K562 (cell line): ENCODE measurements around the gene LARP4B. TPM values are rescaled to one million over a fixed set of nuclear protein-coding genes. Genes with fewer than 3 reads are reported as not detected.

Experiments
- ATAC-seq: fragments of 200-7000 bp; cut with Tn5 transposase; 3 replicates; pipeline ENCODE4 v1.9.1; 2020; ENCODE audit warnings: moderate library complexity
- BruUV-seq: library from RNA; stranded (reverse); fragments of 400-500 nt; replicated peaks from 2 replicates; lab custom pipeline; 2021; lab: Mats Ljungman, UMichigan
- CTCF ChIA-PET: fragments of 300-600 bp; formaldehyde crosslinking; extraction: SDS; loops from one replicate; lab custom pipeline; 2021; ENCODE audit warnings: low intra/inter-chr PET ratio; lab: Yijun Ruan, JAX
- POLR2A ChIA-PET: fragments of 300-600, 350-650 bp; sonication (Branson Sonifier 250); formaldehyde crosslinking; extraction: SDS; loops from one replicate; lab custom pipeline; 2021; ENCODE audit warnings: antibody characterized with exemption, inconsistent platforms; lab: Yijun Ruan, JAX
- DNase-seq, 4 experiments: peaks; one replicate each; pipeline versions ENCODE4 v3.0.0 to v3.0.0-alpha.2; 2011 to 2018; ENCODE audit warnings: low spot score in 3 of 4, mixed read lengths in 3 of 4; ENCODE audit errors: extremely low read depth in 1 of 4
- FAIRE-seq: peaks from 2 replicates; lab custom pipeline; 2011; peaks lifted over from hg19 to GRCh38; lab: Jason Lieb, UNC
- H2AFZ ChIP-seq: 2 replicates; pipeline ENCODE4 v1.6.0; 2011; ENCODE audit warnings: low read depth, low read length, control low read depth, inconsistent platforms
- H3K27ac ChIP-seq: fragments of 200-600 bp; 3 replicates; pipeline ENCODE4 v1.8.0; 2011; ENCODE audit warnings: low read depth, mild to moderate bottlenecking, control low read depth, inconsistent platforms, low read length, moderate library complexity, mixed read lengths; ENCODE audit errors: extremely low read depth
- H3K27me3 ChIP-seq, 2 experiments: fragments of 300-600 bp in 1 of 2; 2 replicates in 1 of 2; 3 replicates in 1 of 2; pipeline versions ENCODE4 v1.6.0 to v1.8.0; 2011; ENCODE audit warnings: inconsistent platforms in 2 of 2, low read length in 2 of 2, mild to moderate bottlenecking in 1 of 2, mixed read lengths in 1 of 2, moderate library complexity in 1 of 2; ENCODE audit not compliant: control insufficient read depth in 2 of 2, insufficient read depth in 2 of 2
- H3K36me3 ChIP-seq: fragments of 300-600 bp; 3 replicates; pipeline ENCODE4 v1.8.0; 2011; ENCODE audit warnings: mild to moderate bottlenecking, low read length, inconsistent platforms; ENCODE audit not compliant: control insufficient read depth, insufficient read depth
- H3K4me1 ChIP-seq, 2 experiments: fragments of 200-600 bp in 1 of 2; replicated peaks in 1 of 2; 2 replicates in 1 of 2; 3 replicates in 1 of 2; pipeline versions ENCODE4 v1.5.1 to v1.8.0; 2011; ENCODE audit warnings: inconsistent platforms in 2 of 2, low read length in 2 of 2, mild to moderate bottlenecking in 1 of 2, mixed read lengths in 1 of 2, moderate library complexity in 1 of 2; ENCODE audit not compliant: control insufficient read depth in 2 of 2, insufficient read depth in 2 of 2
- H3K4me2 ChIP-seq: 2 replicates; pipeline ENCODE4 v1.6.1; 2011; ENCODE audit warnings: low read length, control low read depth, inconsistent platforms, mixed read lengths; ENCODE audit not compliant: insufficient read depth
- H3K4me3 ChIP-seq: fragments of 200-600 bp; sonication (generic), shearing (Covaris generic); 2 replicates; pipeline ENCODE4 v1.5.1; 2016; ENCODE audit warnings: control low read depth, inconsistent platforms
- H3K79me2 ChIP-seq: fragments of 200-600 bp; 3 replicates; pipeline ENCODE4 v1.8.0; 2011; ENCODE audit warnings: low read length, inconsistent platforms; ENCODE audit not compliant: control insufficient read depth, insufficient read depth
- H3K9ac ChIP-seq, 2 experiments: 2 replicates each; pipeline versions ENCODE4 v1.6.0 to v1.6.1; 2011; ENCODE audit warnings: low read depth in 2 of 2, low read length in 2 of 2, control low read depth in 1 of 2, inconsistent platforms in 1 of 2, mild to moderate bottlenecking in 1 of 2, mixed read lengths in 1 of 2; ENCODE audit not compliant: insufficient read depth in 1 of 2
- H3K9me1 ChIP-seq: one replicate; pipeline ENCODE4 v1.6.0; 2011; ENCODE audit warnings: inconsistent platforms, mild to moderate bottlenecking, low read length, moderate library complexity; ENCODE audit not compliant: control insufficient read depth, insufficient read depth
- H3K9me3 ChIP-seq: replicated peaks from 2 replicates; pipeline ENCODE4 v1.5.1; 2011; ENCODE audit warnings: low read depth, low read length, inconsistent platforms; ENCODE audit not compliant: control insufficient read depth, insufficient read depth
- H4K20me1 ChIP-seq: replicated peaks from 2 replicates; pipeline ENCODE4 v1.6.1; 2011; ENCODE audit warnings: low read length, inconsistent platforms, mixed read lengths; ENCODE audit not compliant: control insufficient read depth, insufficient read depth
- LCOR ChIP-seq: sonication (generic); formaldehyde crosslinking; IDR thresholded peaks from 2 replicates; pipeline ENCODE4 v1.8.0; 2022; ENCODE audit warnings: mild to moderate bottlenecking, missing genetic modification reagents
- NFRKB ChIP-seq: fragments of 450-650 bp; IDR thresholded peaks from 2 replicates; pipeline ENCODE4 v1.6.1; 2016; ENCODE audit warnings: low read depth
- ZNF165 ChIP-seq: fragments of 250-450 bp; sonication (Bioruptor Pico); IDR thresholded peaks from 2 replicates; pipeline ENCODE4 v1.4.0; 2020; ENCODE audit warnings: borderline replicate concordance
- WGBS: fragments of 100-300 bp; shearing (Covaris generic); methylation state at CpG from one replicate; pipeline ENCODE4 v1.1.6; 2016; ENCODE audit warnings: low coverage, mixed read lengths; ENCODE audit not compliant: insufficient coverage; ENCODE audit errors: missing lambda C conversion rate; 5-methylcytosine and 5-hydroxymethylcytosine counted together
- in situ Hi-C: fragments of 300-500 bp; cut with MboI; formaldehyde crosslinking; loops from 4 replicates; pipeline ENCODE4 v1.15.0; 2018; ENCODE audit warnings: inconsistent platforms, mixed read lengths
- intact Hi-C: fragments of 100-400 bp; cut with micrococcal nuclease; formaldehyde crosslinking; loops from 2 replicates; pipeline ENCODE4 v1.14.2; 2022
- polyA plus RNA-seq, 8 experiments: library from polyadenylated mRNA; depleted of rRNA in 4 of 8; stranded (reverse) in 5 of 8; unstranded in 3 of 8; fragments of >200 nt; fragmentation: Nextera tagmentation in 2 of 8; fragmentation: Illumina TruSeq in 1 of 8; extraction: Ambion mirVana in 2 of 8; extraction: Trizol in 1 of 8; gene quantifications; 2 replicates each; pipeline versions ENCODE4 v1.2.1 to v1.2.3, GENCODE V29; 2011 to 2014; ENCODE audit warnings: inconsistent platforms in 1 of 8, missing spikeins in 1 of 8
- total RNA-seq, 7 experiments: library from RNA; depleted of rRNA in 6 of 7; stranded (reverse); fragments of >200 nt in 6 of 7; fragmentation: Illumina TruSeq in 2 of 7; extraction: Trizol in 2 of 7; gene quantifications; 2 replicates each; pipeline versions ENCODE4 v1.2.1 to v1.2.3, GENCODE V29; 2011 to 2021; ENCODE audit warnings: low replicate concordance in 1 of 7
- TF ChIP-seq, protein P1 (sequence below): sonication (generic); formaldehyde crosslinking; IDR thresholded peaks from 2 replicates; pipeline ENCODE4 v1.8.0; 2022; ENCODE audit warnings: mild to moderate bottlenecking, low read depth, missing genetic modification reagents
- TF ChIP-seq, protein P2 (sequence below), 2 experiments: fragments of 450-650 bp; IDR thresholded peaks; 2 replicates each; pipeline ENCODE4 v1.6.1; 2016
- TF ChIP-seq, protein P3 (sequence below), 2 experiments: fragments of 450-650 bp in 1 of 2; sonication (generic) in 1 of 2; formaldehyde crosslinking; conservative IDR thresholded peaks; 2 replicates each; pipeline versions ENCODE4 v1.4.0 to v1.8.1; 2020 to 2022; ENCODE audit warnings: mild to moderate bottlenecking in 1 of 2, missing genetic modification reagents in 1 of 2
- TF ChIP-seq, protein P4 (sequence below), 3 experiments: fragments of 200-800 bp in 1 of 3; fragments of 250-450 bp in 1 of 3; fragments of 450-650 bp in 1 of 3; sonication (Bioruptor Pico) in 1 of 3; sonication (Bioruptor generic) in 1 of 3; formaldehyde crosslinking in 1 of 3; IDR thresholded peaks; 2 replicates each; pipeline versions ENCODE4 v1.6.1 to v1.8.0; 2016 to 2022; ENCODE audit warnings: mild to moderate bottlenecking in 2 of 3, missing genetic modification characterization in 2 of 3, missing compliant biosample characterization in 1 of 3, moderate library complexity in 1 of 3
- TF ChIP-seq, protein P5 (sequence below): sonication (generic); formaldehyde crosslinking; IDR thresholded peaks from 2 replicates; pipeline ENCODE4 v1.8.0; 2022; ENCODE audit warnings: missing genetic modification reagents, mild to moderate bottlenecking, borderline replicate concordance

LARP4B gene
- total and polyA plus RNA-seq, 9 of the 15 experiments (the other 6 are each of a cell fraction or from before 2014, with no cell fraction given): 11.8 to 130 (median 42.6) TPM

DNA sequence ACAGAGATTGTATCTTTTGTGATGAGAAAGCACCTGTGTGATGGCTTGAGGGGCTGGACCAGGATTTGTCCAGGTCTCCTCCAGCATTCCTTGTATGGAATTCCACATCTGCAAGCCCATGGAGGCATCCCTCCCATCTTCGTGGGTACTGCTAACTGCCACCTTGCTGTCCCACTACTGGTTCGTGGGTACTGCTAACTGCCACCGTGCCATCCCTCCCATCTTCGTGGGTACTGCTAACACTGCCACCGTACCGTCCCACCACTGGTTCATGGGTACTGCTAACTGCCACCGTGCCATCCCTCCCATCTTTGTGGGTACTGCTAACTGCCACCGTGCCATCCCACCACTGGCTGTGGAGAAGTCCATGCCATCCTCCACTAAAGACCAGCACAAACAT, 111.7 kb downstream of the LARP4B start (continued):
- TF ChIP-seq, protein P1, sequence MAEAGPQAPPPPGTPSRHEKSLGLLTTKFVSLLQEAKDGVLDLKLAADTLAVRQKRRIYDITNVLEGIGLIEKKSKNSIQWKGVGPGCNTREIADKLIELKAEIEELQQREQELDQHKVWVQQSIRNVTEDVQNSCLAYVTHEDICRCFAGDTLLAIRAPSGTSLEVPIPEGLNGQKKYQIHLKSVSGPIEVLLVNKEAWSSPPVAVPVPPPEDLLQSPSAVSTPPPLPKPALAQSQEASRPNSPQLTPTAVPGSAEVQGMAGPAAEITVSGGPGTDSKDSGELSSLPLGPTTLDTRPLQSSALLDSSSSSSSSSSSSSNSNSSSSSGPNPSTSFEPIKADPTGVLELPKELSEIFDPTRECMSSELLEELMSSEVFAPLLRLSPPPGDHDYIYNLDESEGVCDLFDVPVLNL (CRISPR knock-in tag): no peak
- TF ChIP-seq, all 486 proteins: peak for 0

DNA sequence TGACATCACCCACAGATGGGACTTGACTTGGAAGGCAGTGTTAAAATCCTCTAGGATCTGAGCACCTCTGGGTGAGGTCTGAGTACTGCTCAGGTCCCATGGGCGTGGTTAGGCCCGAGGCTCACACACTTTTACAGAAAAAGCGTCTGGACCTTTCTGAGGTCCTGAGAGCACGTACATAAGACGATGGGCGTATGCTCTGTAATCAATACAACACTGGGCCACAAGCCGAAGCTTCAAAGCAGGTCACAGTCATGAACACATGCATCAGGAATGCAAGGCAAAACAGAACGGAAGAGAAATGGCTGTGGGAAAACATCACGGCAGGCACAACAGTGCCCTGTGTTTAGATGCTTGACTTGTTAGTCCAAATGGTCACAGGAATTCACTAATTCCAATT, 112.2 kb downstream of the LARP4B start:
- no peak for DNase-seq
- Histone ChIP-seq H3K9me1 (no peaks in the 10 kb centered on the region), H3K27ac (no peak overlapping the region), H3K9ac (no peak overlapping the region), H4K20me1 (no peaks in the 10 kb centered on the region; the same call in 1 of the 2 replicates), H3K4me3 (no peak overlapping the region), H3K27me3 (no peaks in the 10 kb centered on the region), H3K79me2 (no peaks in the 10 kb centered on the region), H3K4me1 (peaks cover 0 to 4% of the 10 kb centered on the region in 2 experiments; a peak in 1 of 5 replicates), H3K36me3 (peaks cover 98% of the 10 kb centered on the region), H3K4me2 (no peak overlapping the region), H3K9me3 (no peaks in the 10 kb centered on the region), H2AFZ (no peak overlapping the region)
- ChIA-PET POLR2A (interaction anchor here (0.6 kb wide), 2 partner anchors 34 to 1345 kb away, joined by 3 to 4 read pairs; no protein-coding TSS in a partner anchor), CTCF (no interaction called here)
- in situ Hi-C loops: no loop called here
- intact Hi-C loops: no loop called here
- ATAC-seq: no peak
- WGBS: 94% methylated on average over 9 of the region's 9 CpGs
- no TSS peak for BruUV-seq
- FAIRE-seq: no peak
- TF ChIP-seq NFRKB (no peak), LCOR (no peak), ZNF165 (CRISPR knock-in tag) (no peak)
- TF ChIP-seq, protein P2, sequence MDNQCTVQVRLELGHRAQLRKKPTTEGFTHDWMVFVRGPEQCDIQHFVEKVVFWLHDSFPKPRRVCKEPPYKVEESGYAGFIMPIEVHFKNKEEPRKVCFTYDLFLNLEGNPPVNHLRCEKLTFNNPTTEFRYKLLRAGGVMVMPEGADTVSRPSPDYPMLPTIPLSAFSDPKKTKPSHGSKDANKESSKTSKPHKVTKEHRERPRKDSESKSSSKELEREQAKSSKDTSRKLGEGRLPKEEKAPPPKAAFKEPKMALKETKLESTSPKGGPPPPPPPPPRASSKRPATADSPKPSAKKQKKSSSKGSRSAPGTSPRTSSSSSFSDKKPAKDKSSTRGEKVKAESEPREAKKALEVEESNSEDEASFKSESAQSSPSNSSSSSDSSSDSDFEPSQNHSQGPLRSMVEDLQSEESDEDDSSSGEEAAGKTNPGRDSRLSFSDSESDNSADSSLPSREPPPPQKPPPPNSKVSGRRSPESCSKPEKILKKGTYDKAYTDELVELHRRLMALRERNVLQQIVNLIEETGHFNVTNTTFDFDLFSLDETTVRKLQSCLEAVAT (IDR thresholded peaks at IDR 0.05): no peak
- TF ChIP-seq, protein P3, sequence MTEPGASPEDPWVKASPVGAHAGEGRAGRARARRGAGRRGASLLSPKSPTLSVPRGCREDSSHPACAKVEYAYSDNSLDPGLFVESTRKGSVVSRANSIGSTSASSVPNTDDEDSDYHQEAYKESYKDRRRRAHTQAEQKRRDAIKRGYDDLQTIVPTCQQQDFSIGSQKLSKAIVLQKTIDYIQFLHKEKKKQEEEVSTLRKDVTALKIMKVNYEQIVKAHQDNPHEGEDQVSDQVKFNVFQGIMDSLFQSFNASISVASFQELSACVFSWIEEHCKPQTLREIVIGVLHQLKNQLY (CRISPR knock-in tag; conservative IDR thresholded peaks at IDR 0.05): no peak
- TF ChIP-seq, protein P4, sequence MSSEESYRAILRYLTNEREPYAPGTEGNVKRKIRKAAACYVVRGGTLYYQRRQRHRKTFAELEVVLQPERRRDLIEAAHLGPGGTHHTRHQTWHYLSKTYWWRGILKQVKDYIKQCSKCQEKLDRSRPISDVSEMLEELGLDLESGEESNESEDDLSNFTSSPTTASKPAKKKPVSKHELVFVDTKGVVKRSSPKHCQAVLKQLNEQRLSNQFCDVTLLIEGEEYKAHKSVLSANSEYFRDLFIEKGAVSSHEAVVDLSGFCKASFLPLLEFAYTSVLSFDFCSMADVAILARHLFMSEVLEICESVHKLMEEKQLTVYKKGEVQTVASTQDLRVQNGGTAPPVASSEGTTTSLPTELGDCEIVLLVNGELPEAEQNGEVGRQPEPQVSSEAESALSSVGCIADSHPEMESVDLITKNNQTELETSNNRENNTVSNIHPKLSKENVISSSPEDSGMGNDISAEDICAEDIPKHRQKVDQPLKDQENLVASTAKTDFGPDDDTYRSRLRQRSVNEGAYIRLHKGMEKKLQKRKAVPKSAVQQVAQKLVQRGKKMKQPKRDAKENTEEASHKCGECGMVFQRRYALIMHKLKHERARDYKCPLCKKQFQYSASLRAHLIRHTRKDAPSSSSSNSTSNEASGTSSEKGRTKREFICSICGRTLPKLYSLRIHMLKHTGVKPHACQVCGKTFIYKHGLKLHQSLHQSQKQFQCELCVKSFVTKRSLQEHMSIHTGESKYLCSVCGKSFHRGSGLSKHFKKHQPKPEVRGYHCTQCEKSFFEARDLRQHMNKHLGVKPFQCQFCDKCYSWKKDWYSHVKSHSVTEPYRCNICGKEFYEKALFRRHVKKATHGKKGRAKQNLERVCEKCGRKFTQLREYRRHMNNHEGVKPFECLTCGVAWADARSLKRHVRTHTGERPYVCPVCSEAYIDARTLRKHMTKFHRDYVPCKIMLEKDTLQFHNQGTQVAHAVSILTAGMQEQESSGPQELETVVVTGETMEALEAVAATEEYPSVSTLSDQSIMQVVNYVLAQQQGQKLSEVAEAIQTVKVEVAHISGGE (CRISPR knock-in tag; IDR thresholded peaks at IDR 0.05): no peak
- TF ChIP-seq, protein P5, sequence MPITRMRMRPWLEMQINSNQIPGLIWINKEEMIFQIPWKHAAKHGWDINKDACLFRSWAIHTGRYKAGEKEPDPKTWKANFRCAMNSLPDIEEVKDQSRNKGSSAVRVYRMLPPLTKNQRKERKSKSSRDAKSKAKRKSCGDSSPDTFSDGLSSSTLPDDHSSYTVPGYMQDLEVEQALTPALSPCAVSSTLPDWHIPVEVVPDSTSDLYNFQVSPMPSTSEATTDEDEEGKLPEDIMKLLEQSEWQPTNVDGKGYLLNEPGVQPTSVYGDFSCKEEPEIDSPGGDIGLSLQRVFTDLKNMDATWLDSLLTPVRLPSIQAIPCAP (CRISPR knock-in tag): no peak
